ENCODE data around the gene TUT4.

The TUT4 gene

DNA sequence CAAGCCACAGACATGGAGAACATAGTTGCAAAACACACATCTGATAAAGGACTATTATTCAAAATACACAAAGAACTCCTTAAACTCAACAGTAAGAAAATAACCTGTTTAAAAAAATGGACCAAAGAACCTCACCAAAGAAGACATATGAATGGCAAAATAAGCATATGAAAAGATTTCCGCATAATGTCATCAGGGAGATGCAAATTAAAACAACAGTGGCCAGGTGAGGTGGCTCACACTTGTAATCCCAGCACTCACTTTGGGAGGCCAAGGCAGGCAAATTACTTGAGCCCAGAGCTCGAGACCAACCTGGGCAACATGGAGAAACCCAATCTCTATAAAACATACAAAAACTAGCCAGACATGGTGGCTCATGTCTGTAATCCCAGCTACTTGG lies 98.1 kb downstream of the TUT4 start:
- no peak for TF ChIP-seq CTCF (IDR thresholded peaks at IDR 0.05; ENCODE audit: extremely low read depth, insufficient read depth, missing control alignments)
- in situ Hi-C loops (cut with MboI; ENCODE audit: low pct_unique_long_range_greater_than_20kb, low sequenced_read_pairs, unreplicated experiment) = no loop called here
- DNase-seq (ENCODE audit: low spot score) = no peak

DNA sequence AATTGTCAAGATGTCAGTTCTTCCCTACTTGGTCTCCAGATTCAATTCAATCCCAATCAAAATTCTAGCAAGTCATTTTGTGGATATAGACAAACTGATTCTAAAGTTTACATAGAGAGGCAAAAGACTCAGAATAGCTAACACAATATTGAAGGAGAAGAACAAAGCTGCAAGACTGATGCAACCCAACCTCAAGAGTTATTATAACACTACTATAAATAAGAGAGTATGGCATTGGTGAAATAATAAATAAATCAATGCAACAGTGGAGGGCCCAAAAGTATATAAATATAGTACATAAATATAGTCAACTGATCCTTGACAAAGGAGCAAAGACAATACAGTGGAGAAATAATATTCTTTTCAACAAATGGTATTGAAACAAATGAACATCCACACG lies 98.8 kb downstream of the TUT4 start:
- in situ Hi-C loops (cut with MboI; ENCODE audit: low pct_unique_long_range_greater_than_20kb, low sequenced_read_pairs, unreplicated experiment) = no loop called here
- DNase-seq (ENCODE audit: low spot score) = no peak
- TF ChIP-seq CTCF (IDR thresholded peaks at IDR 0.05; ENCODE audit: extremely low read depth, insufficient read depth, missing control alignments) = no peak

GRCh38 chr1:52444463-52444862 lies 108.4 kb downstream of the TUT4 start:
- DNase-seq (ENCODE audit: low spot score) = no peak
- no peak for TF ChIP-seq CTCF (IDR thresholded peaks at IDR 0.05; ENCODE audit: extremely low read depth, insufficient read depth, missing control alignments)
- in situ Hi-C loops (cut with MboI; ENCODE audit: low pct_unique_long_range_greater_than_20kb, low sequenced_read_pairs, unreplicated experiment) = no loop called here

- TF ChIP-seq CTCF (IDR thresholded peaks at IDR 0.05; ENCODE audit: extremely low read depth, insufficient read depth, missing control alignments) = no peak
- no peak for DNase-seq (ENCODE audit: low spot score)
- in situ Hi-C loops (cut with MboI; ENCODE audit: low pct_unique_long_range_greater_than_20kb, low sequenced_read_pairs, unreplicated experiment) = no loop called here
These were observed 112.9 kb downstream of the TUT4 start for GRCh38 chr1:52439976-52440375.

- TF ChIP-seq CTCF (IDR thresholded peaks at IDR 0.05; ENCODE audit: extremely low read depth, insufficient read depth, missing control alignments) = no peak
- no peak for DNase-seq (ENCODE audit: low spot score)
- in situ Hi-C loops (cut with MboI; ENCODE audit: low pct_unique_long_range_greater_than_20kb, low sequenced_read_pairs, unreplicated experiment) = no loop called here
These were observed 116.1 kb downstream of the TUT4 start for GRCh38 chr1:52436817-52437216.

DNA sequence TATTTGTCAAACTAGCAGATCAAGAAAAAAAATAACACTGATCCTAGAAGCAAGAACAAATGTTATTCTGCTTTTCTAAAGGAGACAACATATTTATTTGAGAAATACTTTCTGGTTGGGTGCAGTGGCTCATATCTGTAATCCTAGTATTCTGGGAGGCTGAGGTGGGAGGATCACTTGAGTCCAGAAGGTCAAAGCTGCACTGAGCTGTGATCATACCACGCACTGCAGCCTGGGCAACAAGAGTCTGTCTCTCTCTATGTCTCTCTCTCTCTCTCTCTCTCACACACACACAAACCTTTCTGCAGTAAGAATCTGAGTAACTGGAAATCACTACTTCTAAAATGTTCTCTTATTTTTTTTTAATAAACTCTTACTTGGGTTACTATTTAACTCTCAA lies 117.2 kb downstream of the TUT4 start:
- in situ Hi-C loops (cut with MboI; ENCODE audit: low pct_unique_long_range_greater_than_20kb, low sequenced_read_pairs, unreplicated experiment) = no loop called here
- TF ChIP-seq CTCF (IDR thresholded peaks at IDR 0.05; ENCODE audit: extremely low read depth, insufficient read depth, missing control alignments) = no peak
- DNase-seq (ENCODE audit: low spot score) = no peak

DNA sequence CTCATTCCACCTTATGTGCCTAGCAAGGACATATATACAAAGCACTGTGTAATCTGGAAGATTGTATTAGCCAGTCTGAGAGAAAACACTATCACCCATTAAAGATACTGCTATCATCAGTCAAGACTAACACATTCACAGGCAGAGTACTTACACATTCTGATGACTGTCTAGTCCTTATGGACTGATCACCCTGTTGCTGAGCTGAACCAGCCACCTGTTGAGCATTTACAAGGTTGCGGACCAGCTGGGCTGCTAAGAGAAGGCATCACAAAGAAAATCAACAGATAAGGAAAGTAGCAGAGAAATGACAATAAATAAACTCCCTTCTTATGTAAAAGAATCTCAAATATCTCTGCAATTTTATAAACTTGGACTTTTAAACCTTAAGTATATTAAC lies 117.7 kb downstream of the TUT4 start:
- DNase-seq (ENCODE audit: low spot score) = no peak
- no peak for TF ChIP-seq CTCF (IDR thresholded peaks at IDR 0.05; ENCODE audit: extremely low read depth, insufficient read depth, missing control alignments)
- in situ Hi-C loops (cut with MboI; ENCODE audit: low pct_unique_long_range_greater_than_20kb, low sequenced_read_pairs, unreplicated experiment) = no loop called here
